ENCODE data around the gene PCCA. TPM values are rescaled to one million over a fixed set of nuclear protein-coding genes. Genes with fewer than 3 reads are reported as not detected.
A peak's percentile ranks its signal among the peaks of the same experiment; 100 is the strongest.

PCCA gene
- polyA plus RNA-seq, 1 of the 3 experiments (the other 2 are of a cell fraction) = 7.3 TPM

GRCh38 chr13:100395698-100396373, 306.9 kb downstream of the PCCA start:
- WGBS (ENCODE audit: low lambda C conversion rate) = 83% methylated on average over 4 of the region's 4 CpGs
- Histone ChIP-seq H3K9me3 (no peaks in the 10 kb centered on the region), H3K4me2 (no peak overlapping the region), H3K79me2 (ENCODE audit: insufficient read depth) (no peaks in the 10 kb centered on the region), H3K4me1 (ENCODE audit: control insufficient read depth in 1 of 2, insufficient read depth in 2 of 2, low read depth in 1 of 2, low read length in 1 of 2) (peaks cover 9 to 30% of the 10 kb centered on the region in 2 experiments; a peak in 3 of 4 replicates), H4K20me1 (ENCODE audit: insufficient read depth) (no peaks in the 10 kb centered on the region), H3K9ac (no peak overlapping the region), H3K4me3 (ENCODE audit: low read depth in 2 of 2, low read length in 1 of 2) (no peak overlapping the region), H3F3A (replicated peaks; ENCODE audit: insufficient read depth) (peaks cover 33% of the 10 kb centered on the region), H3K9me2 (no peaks in the 10 kb centered on the region), H3K36me3 (replicated peaks in 1 of 2; ENCODE audit: control insufficient read depth in 1 of 2, insufficient read depth in 2 of 2, low read length in 1 of 2) (peaks cover 0 to 3% of the 10 kb centered on the region in 2 experiments), H2AFZ (ENCODE audit: low read depth) (no peak overlapping the region), H3K27ac (ENCODE audit: low read depth in 2 of 2, low read length in 1 of 2) (peak overlapping the region in 1 of 2 experiments; percentile 56; a peak in 2 of 4 replicates), H3K27me3 (ENCODE audit: insufficient read depth) (no peaks in the 10 kb centered on the region)
- POLR2A ChIA-PET = no interaction called here
- CTCF ChIA-PET = interaction anchor here (0.6 kb wide), 1 partner anchor 235 kb away, joined by 5 read pairs; no protein-coding TSS in a partner anchor
- TF ChIP-seq EZH2phosphoT487 (IDR thresholded peaks at IDR 0.05; ENCODE audit: borderline replicate concordance, low read depth) (no peak), SIN3A (IDR thresholded peaks at IDR 0.05; ENCODE audit: borderline replicate concordance, low read depth, low read length) (no peak), FOXJ3 (CRISPR knock-in tag; IDR thresholded peaks at IDR 0.05) (no peak), REST (IDR thresholded peaks at IDR 0.05; ENCODE audit: low read depth, low read length) (no peak), TEAD4 (IDR thresholded peaks at IDR 0.05; ENCODE audit: borderline replicate concordance, insufficient read depth) (no peak), USF2 (IDR thresholded peaks at IDR 0.05; ENCODE audit: borderline replicate concordance, low read depth, low read length) (no peak)
- DNase-seq = no peak

- Histone ChIP-seq H3K27ac (ENCODE audit: low read depth in 2 of 2, low read length in 1 of 2) (no peak overlapping the region), H3K9ac (no peak overlapping the region), H3K9me3 (no peaks in the 10 kb centered on the region), H3K4me2 (no peak overlapping the region), H3K4me3 (ENCODE audit: low read depth in 2 of 2, low read length in 1 of 2) (no peak overlapping the region), H4K20me1 (ENCODE audit: insufficient read depth) (no peaks in the 10 kb centered on the region), H3K79me2 (ENCODE audit: insufficient read depth) (no peaks in the 10 kb centered on the region), H3F3A (replicated peaks; ENCODE audit: insufficient read depth) (peaks cover 29% of the 10 kb centered on the region), H3K4me1 (ENCODE audit: control insufficient read depth in 1 of 2, insufficient read depth in 2 of 2, low read depth in 1 of 2, low read length in 1 of 2) (peaks cover 9 to 30% of the 10 kb centered on the region in 2 experiments; a peak in 3 of 4 replicates), H3K27me3 (ENCODE audit: insufficient read depth) (no peaks in the 10 kb centered on the region), H3K36me3 (replicated peaks in 1 of 2; ENCODE audit: control insufficient read depth in 1 of 2, insufficient read depth in 2 of 2, low read length in 1 of 2) (peaks cover 0 to 3% of the 10 kb centered on the region in 2 experiments), H2AFZ (ENCODE audit: low read depth) (no peak overlapping the region), H3K9me2 (no peaks in the 10 kb centered on the region)
- ChIA-PET POLR2A (no interaction called here), CTCF (no interaction called here)
- no peak for TF ChIP-seq RFX5 (IDR thresholded peaks at IDR 0.05; ENCODE audit: low read length)
- TF ChIP-seq YY1 (IDR thresholded peaks at IDR 0.05; ENCODE audit: low read depth) = no peak
- TF ChIP-seq USF2 (IDR thresholded peaks at IDR 0.05; ENCODE audit: borderline replicate concordance, low read depth, low read length) = no peak
- no peak for TF ChIP-seq USF1 (IDR thresholded peaks at IDR 0.05; ENCODE audit: borderline replicate concordance, low read depth)
- TF ChIP-seq RCOR1 (IDR thresholded peaks at IDR 0.05; ENCODE audit: low read length) = no peak
- no peak for TF ChIP-seq GABPA (IDR thresholded peaks at IDR 0.05; ENCODE audit: low read depth)
- no peak for TF ChIP-seq SMC3 (IDR thresholded peaks at IDR 0.05; ENCODE audit: low read depth, low read length)
- no peak for TF ChIP-seq TEAD4 (IDR thresholded peaks at IDR 0.05; ENCODE audit: borderline replicate concordance, insufficient read depth)
- no peak for TF ChIP-seq ELF1 (IDR thresholded peaks at IDR 0.05)
- TF ChIP-seq SIN3A (IDR thresholded peaks at IDR 0.05; ENCODE audit: borderline replicate concordance, low read depth, low read length) = no peak
- TF ChIP-seq NRF1 (IDR thresholded peaks at IDR 0.05; ENCODE audit: low read depth, low read length) = no peak
- TF ChIP-seq POLR2AphosphoS5 (IDR thresholded peaks at IDR 0.05; ENCODE audit: low read depth, low read length) = no peak
- TF ChIP-seq PBX3 (IDR thresholded peaks at IDR 0.05) = no peak
- DNase-seq = no peak
- WGBS (ENCODE audit: low lambda C conversion rate) = 97% methylated on average over 6 of the region's 6 CpGs
Measured at GRCh38 chr13:100396776-100397175, 307.9 kb downstream of the PCCA start.
